Smooth muscle cell of the brain vasculature (primary cell): ENCODE measurements around the gene TBXAS1.

ENCODE experiments used
- DNase-seq: peaks from one replicate; pipeline ENCODE4 v3.0.0-alpha.2; 2012; ENCODE audit warnings: low read depth, low spot score

Gene TBXAS1

DNA sequence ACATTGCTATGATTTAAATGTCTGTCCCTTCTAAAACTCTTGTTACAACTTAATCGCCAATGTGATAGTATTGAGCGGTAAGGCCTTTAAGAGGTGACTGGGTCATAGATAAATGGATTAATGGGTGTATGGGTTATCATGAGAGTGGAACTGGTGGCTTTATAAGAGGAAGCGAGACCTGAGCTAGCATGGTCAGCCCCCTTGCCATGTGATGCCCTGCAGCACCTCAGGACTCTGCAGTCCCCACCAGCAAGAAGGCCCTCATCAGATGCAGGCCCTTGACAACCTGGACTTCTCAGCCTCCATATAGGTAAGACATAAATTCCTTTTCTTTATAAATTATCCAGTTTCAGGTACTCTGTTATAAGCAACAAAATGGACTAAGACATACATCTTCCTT, 218.1 kb downstream of the TBXAS1 start:
- DNase-seq, result no peak

DNA sequence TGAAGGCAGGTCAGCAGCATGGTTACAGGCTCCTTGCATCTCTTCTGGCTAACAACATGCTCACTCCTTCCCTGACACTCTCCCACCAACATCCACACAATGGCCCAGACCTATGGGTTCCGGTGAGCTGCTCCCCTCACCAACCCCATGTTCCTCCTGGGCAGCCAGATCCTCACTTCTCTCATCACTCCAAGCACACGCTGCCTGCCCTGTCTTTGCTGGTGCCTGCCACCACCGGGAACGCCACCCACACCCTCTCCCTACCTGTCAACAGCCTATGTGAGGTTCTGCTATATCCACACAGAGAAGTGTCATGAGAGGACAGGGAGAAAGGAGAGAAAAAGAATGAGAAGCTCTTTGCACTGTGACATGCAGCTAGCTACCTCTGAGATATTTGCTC, 219.1 kb downstream of the TBXAS1 start:
- DNase-seq, result no peak

DNA sequence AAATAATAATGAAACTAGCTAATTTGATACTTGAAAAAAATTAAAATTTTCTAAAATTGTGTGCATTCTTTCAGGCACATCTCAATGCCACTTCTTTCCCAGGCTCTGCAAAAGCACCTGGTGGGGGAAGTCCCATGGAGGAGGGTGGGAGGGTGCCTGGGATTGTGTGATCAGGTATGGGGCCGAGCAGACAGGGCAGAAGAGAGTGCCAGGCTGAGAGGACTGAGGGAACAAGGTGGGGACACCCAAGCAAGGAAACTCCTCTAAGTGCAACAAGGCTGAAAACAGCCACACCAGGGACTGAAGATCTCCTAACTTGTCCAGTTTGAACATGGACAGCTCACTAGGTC, 219.9 kb downstream of the TBXAS1 start:
- no peak for DNase-seq

DNA sequence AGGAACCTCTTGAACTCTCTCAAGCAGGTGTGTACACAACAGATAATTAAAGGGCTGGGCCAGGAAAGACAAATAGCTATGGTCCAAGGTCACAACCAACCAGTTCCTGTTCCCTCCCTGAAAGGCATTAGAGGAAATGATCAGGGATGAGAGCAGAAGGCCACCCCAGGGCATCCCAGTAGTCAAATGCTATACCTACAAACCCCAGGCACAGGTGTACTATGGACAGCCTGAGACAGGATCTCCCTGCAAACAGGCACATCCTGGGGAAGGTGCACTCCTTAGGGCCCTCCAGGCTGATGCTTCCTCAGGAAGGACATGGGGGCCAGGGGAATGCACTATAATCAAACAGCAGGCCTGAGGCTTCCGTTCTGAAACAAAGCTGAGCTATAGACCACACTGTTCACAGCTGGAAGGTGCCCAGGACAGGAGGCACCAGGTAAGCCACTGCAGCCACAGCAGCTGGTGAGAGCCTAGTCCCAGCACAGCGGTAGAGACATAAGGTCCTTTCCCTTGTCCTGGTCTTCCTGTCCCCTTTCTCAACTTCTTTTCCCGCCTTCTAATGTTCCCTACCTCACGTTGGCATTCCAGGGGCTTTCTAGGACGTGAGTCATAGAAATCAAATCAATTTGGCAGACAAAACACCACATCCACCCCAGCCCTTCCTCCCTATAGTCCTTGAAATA, 220.4 kb downstream of the TBXAS1 start:
- no peak for DNase-seq

DNA sequence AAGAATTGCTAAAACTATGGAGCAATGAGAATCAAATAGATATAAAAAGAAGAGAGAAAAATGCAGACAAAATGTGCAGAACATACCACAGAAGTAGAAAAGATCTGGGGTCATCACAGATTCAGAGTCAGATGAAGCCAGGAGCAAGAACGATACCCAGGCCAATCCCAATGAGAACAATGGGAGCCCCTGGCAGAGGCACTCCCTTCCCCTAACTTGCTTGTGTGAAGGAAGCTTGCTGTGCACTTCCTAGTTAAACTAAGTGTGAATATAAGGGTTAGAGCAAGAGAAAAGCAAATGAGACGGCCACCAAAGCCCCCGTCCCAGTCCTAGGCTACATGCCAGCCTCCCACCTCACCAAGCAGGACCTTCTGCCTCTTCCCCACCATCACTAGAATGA, 221.0 kb downstream of the TBXAS1 start:
- DNase-seq, result no peak

DNA sequence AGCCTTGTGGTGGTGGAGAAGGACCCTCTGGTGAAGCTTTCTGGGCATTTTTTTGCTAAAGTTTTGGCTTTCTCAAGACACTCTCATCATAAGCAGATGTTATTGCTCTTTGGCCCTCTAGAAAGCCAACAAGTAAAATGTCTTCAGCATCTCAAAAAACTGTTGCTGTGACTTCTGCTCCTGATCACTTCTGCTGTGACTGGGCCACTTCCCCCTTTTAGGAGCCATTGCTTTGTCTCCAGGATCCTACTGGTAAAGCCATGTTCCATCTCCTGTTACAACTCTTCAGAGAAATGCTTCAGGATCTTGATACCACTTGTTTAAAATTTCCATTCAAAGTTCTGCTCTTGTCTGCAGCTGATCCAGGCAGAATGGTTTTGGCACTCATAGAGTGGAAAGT, 222.8 kb downstream of the TBXAS1 start:
- no peak for DNase-seq

DNA sequence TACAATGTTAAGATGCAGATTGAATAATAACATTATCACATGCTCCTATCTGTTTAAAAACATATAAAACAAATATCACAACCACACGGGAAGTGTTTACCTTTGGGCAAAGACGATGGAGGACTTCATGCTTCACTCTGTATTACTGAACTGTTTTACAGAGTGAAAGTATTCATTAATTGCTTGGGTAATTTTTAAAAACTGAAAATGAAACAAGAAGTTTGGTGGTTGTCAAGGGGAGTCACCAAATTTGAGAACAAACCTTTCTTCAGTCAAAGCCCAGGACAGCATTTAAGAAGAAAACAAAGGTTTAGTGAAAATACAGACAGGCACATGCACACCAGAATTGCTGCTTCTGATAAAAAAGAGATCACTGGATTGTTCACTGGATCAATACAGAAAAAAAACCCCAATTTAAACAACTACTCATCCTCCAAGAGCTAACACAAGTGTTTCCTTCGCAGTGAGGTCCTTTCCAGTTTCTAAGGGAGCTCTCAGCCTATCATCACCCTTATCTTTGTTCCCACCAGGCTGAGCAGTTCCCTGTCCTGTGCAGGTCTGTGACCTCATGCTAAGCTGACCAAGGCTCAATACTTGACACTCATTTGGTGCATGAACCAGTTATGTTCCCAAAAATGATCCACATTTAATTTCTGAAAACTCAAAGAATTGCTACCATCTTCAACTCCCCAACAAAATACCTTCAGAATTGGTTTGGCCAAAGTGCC, 224.9 kb downstream of the TBXAS1 start:
- no peak for DNase-seq

DNA sequence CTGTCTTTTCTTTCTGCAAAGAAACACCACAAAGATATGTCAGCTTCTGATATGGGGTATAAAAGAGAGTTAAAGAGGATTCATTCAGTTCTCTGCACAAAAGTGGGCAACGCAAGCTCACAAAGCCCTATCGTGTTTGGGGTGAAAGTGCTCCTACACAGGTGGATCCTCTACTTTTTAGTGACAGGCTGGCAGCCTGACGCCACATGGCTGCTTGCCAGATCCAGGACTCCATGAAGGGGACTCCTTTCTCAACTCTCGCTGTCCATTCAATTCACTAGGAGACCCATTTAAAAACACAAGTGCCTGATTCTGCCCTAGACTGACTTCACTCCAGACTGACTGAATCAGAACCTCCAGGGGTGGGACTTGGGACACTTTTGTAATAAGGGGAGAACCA, 225.7 kb downstream of the TBXAS1 start:
- no peak for DNase-seq

DNA sequence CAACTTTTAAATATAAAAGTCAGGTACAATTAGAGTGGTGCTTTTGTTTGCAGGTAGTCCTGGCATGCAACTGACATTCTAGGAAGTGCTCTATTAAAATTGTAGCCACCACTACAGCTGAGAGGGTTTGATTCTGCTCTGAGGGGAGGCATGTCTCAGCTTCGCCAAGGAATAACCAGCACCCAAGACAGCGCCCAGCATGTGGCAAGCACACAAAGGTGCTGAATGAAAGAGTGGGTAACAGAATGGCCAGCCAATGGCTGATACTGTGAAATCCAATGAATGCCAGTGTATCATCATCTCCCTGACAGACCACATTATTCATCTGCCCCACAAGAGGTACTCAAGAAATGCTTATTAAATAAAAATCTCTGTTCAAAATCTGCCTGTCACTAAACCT, 226.8 kb downstream of the TBXAS1 start:
- no peak for DNase-seq

DNA sequence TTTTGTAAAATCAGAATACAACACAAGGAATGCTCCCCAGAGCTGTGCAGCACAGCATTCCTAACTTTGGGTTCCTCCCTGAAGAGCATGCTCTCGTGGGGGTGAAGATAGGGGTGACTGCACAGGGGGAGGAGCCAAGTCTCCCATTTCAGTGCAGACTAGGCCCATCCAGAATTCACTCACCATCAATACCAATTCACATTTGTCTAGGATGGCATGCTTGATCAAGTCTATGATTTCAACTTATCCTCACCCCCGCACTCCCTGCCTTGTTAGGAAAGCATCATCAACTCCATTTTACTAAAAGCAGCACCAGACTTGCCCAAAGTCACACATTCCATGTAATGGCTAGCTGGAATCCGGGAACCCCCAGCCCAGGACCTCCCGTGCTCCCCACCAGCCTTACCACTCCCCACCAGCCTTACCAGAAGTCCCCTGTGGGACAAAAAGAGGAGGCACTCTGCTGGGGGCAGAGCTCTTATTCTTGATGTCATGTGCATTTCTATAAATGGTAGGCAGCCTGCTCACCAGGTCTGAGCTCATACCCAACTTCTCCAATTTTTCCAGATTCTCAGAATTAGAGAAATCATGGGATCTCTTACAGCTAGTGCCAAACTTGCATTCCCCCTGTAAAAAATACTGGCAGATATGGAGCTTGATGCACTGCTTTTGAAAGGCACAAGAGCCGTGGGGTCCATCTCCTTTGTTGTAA, 227.5 kb downstream of the TBXAS1 start:
- DNase-seq, result no peak

DNA sequence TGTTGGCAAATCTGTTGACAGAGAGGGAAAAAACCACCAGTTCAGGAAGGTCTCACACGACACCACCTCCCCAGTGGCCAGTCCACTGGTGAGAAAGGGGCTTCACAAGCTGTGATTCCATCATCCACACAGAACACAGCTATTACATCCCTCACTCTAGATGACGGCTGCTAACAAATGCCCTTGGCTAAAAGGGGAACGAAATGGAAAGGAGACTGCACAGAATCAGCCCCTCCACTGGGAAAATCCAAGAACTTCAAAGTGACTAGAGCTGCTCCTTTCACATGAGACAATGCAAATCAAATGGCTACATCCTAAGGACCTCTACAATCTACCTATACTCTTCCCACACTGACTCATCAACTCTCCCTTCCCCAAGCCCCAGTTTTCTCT, 228.1 kb downstream of the TBXAS1 start:
- DNase-seq, result no peak

DNA sequence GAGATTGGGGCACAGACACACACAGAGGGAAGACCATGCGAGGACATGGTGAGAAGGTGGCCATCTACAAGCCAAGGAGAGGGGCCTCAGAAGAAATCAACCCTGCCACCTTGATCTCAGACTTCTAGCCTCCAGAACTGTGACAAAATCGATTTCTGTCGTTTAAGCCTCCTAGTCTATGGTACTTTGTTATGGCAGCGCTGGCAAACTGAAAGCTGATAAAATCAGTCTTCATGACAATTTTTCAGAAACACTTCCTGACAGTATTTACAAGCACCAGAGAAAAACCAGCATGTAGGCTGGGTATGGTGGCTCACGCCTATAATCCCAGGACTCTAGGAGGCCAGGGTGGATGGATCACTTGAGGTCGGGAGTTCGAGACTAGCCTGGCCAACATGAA, 229.5 kb downstream of the TBXAS1 start:
- no peak for DNase-seq

DNA sequence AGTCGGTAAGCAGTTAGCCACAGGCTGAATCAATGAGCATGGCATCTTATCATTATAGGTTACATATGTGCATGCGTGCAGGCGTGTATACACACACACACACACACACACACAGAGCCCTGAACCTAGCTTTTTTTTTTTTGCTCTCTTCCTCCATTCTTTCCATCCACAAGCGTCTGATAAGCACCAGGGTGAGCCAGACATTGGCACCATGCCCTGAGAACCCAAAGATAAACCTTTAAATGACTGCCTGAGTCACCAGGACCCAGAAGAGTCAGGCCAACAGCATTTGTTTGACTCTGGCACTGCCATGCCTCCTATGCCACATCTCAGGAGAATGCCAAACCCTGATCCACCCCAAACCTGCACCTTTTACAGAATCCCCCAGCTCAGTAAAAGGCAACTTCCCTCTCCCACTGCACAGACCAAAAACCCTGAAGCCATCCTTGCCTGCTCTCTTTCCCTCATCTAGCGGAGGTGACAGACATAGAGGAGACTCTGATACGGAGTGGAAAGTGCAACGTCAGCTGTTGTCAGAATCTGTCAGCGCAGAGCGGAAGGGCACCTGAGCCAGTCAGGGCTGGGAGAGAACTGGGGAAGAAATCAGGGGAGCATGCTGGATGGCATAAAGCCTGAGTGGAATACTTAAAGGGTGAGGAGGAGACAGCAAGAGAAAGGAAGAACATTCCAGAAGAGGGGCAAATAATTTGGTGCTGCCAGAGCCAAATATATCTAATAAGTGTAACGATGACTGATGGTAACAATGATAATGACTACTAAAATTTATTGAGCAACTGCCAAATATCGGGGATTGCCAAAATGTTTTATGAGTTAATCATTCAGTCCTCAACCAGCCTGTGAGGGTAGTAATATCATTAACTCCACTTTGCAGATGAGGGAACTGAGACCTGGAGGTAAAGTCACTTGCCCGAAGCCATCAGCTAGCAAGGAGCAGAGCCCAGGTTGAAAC, 230.5 kb downstream of the TBXAS1 start:
- no peak for DNase-seq

DNA sequence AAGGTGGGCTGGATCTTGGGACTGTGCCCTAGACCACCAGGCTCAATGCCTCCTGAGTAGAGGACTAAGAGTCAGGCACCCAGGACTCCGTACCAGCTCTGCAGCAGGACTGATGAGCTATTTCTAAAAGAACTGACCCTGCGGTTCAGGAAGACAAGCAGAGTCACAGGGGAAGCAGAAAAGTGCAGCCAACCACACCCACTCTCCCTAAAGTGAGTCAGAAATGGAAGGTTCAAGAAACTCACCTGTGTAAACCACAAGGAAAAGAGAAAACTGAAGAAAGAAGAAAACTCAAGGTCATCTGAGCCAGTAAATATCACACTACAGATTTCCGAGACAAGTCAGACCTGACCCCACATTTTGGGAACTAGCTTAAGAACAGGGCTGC, 231.2 kb downstream of the TBXAS1 start:
- no peak for DNase-seq

DNA sequence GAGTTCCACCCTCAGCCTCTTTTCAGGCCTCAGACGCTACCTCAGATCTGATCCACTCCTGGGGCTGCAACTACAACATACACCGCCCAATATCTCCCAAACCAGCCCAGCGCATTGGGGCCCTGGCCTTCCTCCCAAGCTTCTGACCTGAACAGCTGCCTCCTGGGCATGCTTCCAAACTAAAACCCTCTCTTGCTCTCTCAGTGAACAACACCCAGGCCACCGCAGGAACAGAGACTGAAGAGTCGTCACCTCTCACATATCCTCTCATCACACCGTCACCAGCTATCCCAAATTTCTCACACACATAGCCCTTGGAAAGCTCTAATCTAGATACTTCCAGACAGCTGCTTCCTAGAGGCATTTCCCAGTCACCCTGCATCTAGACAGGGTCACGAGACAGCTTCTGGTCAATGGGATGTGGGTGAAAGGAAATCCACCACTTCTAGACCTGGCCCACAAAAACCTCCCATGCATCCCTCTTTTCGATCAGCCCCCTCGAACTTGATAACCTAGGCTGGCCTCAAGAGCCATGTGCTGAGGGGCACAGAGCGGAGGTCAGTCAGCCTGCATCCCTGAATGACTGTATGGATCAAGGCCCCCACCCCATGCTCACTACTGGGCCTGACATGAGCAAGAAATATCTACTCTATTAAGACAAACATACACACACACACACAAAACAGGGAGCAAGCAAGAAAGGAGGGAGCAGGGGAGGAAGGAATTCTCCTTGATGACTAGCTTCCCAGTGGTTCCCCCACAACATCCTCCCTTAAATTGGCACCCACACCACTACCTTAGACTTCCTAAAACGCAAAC, 231.9 kb downstream of the TBXAS1 start:
- DNase-seq, result no peak

DNA sequence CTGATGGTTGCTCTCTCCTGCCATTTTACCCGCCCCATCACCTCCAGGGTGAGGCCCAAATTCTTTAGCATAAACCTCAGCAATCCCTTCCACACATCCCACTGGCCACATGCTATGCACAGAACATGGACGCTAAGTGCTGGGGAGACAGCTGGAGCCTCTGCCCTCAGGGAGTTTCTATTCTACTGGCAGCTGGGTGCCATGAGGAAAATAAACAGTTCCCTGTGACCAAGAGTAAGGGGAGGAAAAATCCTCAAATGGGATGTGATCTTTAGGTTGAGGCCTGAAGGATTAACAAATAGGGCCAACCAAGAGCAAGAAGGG, 232.5 kb downstream of the TBXAS1 start:
- DNase-seq, result no peak

DNA sequence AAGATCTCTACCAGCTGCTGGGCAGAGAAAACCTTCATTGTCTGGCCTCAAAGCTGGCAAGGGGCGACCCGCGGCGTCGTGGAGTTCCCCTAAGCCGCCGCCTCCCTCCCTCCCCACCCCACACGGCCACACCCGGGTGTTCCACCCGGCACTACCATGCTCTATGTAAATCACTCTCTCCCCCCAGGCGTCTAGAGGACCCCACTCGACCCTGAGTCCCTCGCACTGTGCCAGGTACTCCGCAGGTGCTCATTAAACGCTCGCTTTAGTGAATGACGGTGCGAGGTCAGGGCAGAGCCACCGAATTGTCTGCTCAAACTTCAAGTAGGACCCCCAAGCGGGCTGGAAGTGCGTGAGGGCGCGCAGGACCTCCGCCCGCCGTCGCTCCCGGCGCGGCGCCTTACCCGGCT, 233.1 kb downstream of the TBXAS1 start:
- DNase-seq, result no peak

DNA sequence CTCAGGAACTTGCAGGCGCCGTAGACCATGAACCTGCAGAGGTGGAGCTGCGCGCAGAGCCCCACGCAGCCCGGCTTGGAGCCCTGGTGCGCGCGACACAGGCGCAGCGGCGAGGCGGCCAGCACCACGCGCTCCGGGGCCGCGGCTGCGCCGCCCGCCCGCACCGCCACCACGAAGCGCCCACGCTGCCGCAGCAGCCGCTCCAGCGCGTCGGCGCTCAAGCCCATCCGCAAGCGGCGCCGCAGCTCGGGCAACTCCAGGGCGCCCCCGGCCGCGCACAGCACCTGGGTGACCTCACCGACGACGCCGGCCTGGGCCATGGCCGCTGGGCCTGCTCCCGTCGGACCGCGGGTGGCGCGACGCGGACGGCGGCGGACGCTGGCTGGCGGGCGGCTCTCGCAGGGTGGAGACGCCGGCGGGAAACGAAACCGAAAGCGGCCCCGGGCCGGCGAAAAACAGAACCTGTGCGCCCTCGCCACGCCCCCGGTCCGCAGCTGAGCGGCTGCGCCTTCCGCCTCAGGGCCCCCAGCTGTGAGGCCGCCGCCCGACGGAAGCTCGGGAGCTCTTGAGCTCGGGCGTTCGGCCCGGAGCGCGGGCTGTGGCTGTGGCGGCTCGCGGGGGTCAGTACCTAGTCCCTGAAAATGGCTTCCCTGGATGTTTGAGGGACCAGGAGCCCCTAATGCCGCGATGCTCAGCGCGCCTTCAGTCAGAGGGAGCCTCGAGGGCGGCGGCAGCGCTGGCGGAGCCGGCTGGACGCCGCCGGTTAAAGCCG, 233.7 kb downstream of the TBXAS1 start, which contains the start of gene PARP12:
PARP12 (minus strand) TSS at position 424 of the 772 bp plus-strand sequence; CDS start at position 320, 104 bp downstream.
- DNase-seq, result no peak

DNA sequence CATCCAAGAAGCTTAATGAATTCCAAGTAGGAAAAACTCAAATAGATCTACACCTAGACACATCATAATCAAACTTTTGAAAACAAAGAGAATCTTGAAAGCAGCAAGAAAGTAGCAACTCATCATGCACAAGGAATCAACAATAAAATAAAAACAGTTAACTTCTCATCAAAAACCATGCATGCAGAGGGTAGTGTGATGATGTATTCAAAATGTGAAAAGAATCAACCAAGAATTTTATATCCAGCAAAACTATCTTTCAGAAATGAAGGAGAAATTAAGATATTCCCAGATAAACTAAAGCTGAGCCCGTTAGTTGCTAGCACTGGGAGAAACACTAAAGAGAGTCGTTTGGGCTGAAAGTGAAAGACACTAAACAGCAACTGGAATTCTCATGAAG, 238.0 kb downstream of the TBXAS1 start:
- no peak for DNase-seq

DNA sequence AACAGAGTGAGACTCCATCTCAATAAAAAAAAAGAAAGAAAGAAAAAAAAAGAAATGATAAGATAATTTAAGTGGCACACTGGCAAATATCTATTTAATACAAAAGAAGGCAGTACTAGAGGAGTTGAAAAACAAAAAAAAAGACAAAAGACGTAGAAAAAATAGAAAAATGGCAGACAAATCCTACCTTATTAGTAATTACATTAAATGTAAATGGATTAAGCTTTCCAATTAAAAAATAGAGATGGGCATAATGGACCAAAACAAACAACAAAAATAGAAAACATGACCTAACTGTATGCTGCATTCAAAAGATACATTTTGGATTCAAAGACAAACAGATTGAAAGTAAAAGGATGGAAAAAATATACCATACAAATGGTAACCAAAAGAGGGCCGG, 239.0 kb downstream of the TBXAS1 start:
- no peak for DNase-seq
